M059J (cell line): ENCODE measurements around the gene NFIX. TPM values are rescaled to one million over a fixed set of nuclear protein-coding genes. Genes with fewer than 3 reads are reported as not detected.

Source experiments
- DNase-seq: peaks from one replicate; pipeline ENCODE4 v3.0.0-alpha.2; 2012; ENCODE audit warnings: low read depth
- total RNA-seq: library from RNA; depleted of rRNA; stranded (reverse); fragments of >200 nt; shearing (Covaris generic); gene quantifications from 2 replicates; pipeline ENCODE4 v1.2.3, GENCODE V29; 2014

The NFIX gene
- total RNA-seq, 1 experiment from 2014 or later = 52.0 TPM

- no peak for DNase-seq
Observed at GRCh38 chr19:13102666-13103580, 107.6 kb downstream of the NFIX start, which contains the start of gene LYL1. Gene LYL1, minus strand, starts transcription at chr19:13102858. Its CDS starts 1,687 bp downstream, at chr19:13101171.

DNA sequence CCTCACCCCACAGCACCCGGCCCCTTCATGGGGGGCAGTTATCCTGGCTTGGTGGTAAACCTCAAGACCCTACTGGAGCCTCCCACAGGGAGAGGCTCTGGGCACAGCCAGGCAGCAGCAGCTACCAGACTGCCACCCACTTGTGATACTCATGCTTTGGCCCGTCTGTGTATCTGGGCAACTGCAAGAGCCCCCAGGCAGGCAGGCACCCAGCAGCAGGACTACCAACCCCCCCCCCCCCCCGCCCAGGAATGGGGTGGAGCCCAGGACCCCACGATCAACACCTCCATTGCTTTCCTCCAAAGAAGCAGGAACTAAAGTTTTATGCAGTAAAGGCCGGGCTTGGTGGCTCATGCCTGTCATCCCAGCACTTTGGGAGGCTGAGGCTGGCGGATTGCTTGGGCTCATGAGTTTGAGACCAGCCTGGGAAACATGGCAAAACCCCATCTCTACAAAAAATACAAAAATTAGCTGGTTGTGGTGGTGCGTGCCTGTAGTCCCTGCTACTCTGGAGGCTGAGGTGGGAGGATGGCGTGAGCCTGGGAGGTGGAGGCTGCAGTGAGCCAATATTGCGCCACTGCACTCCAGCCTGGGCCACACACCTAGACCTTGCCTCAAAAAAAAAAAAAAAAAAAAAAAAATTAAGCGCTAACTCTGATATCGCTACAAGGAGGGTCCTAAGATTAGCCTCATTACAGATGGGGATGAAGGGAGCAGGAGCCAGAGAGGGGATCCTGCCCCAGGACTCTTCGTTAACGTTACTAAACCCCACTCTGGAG is 108.5 kb downstream of the NFIX start:
- no peak for DNase-seq

DNA sequence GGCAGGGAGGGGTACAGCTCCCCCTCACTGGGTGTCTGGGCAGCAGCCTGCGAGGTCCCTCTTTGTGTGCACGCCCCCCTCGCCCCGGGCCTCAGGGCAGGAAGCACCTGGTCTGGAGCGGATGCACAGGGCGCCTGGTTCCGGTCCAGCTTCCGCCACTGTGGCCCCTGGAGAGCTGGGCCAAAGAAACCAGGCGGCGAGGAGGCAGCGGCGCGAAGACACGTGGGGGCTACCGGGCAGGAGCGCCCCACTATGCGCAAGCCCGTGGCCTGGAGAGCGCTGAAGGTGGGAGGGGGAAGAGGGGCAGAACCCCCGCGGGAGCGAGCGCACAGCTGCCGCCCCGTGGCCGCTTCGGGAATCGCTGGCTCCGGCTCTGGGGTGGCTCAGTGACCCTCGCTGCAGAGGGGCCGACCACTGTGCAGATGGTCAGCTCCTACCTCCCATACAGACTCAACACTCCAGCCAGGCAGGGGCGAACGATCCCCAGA is 109.1 kb downstream of the NFIX start:
- DNase-seq = no peak

GRCh38 chr19:13104848-13105711 is 109.8 kb downstream of the NFIX start:
- no peak for DNase-seq

- DNase-seq = no peak
Observed at GRCh38 chr19:13109361-13110098, 114.3 kb downstream of the NFIX start.

GRCh38 chr19:13110099-13110610 is 114.9 kb downstream of the NFIX start:
- DNase-seq = no peak

DNA sequence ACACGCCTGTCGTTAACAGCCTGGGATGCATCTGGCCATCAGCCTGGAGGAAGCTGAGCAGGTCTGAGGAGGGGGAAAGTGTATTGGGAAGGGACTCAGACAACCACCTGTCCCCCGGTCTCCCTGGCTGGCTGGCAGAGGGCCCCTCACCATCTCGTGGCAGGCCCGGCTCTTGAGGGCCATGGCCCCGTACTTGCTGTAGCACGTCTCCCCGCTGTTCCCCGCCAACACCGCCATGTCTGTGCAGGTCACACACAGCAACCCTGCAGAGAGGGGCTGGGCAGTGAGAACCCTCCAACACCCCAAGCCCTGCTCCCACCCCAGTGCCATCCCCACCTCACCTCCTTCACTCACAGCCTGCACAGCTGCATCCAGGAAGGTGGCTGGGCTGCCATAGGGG is 117.3 kb downstream of the NFIX start:
- no peak for DNase-seq

- no peak for DNase-seq
Observed at GRCh38 chr19:13115936-13116281, 120.6 kb downstream of the NFIX start.

GRCh38 chr19:13116282-13117175 is 121.3 kb downstream of the NFIX start, which contains the start of gene TRMT1:
Gene TRMT1, minus strand, starts transcription at chr19:13116740. Its CDS starts 341 bp downstream, at chr19:13116399.
- peak; percentile 96 for DNase-seq

DNA sequence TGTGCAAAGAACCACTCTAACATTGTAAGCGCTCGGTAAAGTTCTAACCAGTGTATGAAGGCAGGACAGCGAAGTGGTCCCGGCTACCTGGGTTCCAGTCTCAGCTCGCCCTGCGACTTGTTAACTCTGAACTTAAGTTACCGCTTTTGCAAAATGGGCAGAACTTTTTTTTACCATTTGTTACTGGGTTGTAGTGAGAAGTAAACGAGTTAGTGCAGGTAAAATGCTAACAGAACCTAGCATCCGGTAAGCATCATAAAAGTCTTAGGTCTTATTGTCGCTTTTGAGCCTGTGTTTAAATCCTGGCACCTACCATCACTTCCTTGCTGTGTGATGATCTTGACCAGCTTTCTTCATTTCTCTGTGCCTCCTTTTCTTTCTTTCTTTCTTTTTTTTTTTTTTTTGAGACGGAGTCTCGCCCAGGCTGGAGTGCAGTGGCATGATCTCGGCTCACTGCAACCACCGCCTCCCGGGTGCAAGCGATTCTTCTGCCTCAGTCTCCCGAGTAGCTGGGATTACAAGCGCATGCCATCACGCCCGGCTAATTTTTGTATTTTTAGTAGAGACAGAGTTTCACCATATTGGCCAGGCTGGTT is 122.0 kb downstream of the NFIX start:
- DNase-seq = no peak

DNA sequence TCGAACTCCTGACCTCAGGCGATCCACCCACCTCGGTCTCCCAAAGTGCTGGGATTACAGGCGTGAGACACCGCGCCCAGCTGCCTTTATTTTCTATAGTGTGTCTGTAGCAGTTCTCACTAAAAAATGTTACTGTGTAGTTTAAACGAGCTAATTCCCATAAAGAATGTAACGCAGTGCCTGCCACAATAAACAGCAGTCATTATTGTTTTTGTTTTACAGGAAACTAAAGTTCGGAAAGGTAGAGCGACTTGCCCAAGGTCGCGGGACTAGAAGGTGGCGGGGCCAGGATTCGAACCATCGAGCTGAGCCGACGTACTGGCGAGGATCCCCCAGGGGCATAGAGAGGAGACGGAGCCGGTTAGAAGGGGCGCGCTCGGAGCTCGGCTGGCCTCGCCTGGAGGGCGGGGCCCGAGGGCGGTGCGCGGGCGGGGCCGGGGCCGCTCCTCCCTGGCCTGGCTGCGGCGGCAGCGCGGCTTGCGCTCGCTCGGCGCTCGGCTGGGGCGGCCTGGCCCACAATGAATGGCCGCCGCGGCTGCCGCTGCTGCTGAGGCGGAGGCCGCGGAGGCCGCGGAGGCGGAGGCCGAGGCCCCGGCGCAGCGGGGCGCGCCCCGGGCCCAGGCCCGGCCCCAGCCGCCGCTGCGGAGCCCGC is 122.6 kb downstream of the NFIX start, which contains the start of gene NACC1:
Gene NACC1 (plus strand): TSS at position 493 of the 652 bp plus-strand sequence. CDS start 16,944 bp downstream, outside the sequence.
- peak; percentile 89 for DNase-seq

DNA sequence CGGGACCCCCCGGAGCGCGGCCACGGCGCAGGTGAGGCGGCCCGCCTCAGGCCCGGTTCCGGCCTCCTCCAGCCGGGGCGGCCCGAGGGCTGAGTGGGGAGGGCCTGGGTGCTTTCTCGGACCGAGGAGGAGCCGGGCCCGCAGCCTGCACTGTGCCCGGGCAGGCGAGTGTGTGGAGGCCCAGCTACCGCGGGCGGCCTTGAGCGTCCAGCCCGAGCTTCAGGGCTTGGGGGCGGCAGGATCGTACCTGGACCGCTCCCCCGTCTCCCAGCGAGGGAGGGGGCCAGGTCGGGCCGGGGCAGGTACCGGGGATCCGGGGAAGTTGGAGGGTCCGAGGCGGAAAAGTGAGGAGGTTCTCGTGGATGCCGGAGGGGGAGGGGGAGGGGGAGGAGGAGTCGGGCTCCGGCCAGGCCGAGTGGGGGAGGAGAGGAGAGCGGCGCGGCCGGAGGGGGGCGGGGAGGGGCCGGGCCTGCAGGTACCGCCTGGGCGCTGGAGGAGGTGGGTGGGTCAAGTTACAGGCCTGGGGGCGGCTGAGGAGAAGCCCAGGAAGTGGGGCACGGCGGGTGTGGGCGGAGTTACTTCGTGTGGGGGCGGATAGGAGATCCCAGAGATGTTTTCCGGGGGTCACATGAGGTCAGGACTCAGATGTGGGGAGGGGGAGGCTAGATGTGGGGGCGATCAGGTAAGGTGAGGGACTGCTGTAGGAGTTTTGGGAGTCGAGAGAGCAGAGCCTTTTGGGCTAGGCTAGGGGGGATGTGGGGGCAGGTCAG is 123.3 kb downstream of the NFIX start:
- DNase-seq = peak; percentile 59

DNA sequence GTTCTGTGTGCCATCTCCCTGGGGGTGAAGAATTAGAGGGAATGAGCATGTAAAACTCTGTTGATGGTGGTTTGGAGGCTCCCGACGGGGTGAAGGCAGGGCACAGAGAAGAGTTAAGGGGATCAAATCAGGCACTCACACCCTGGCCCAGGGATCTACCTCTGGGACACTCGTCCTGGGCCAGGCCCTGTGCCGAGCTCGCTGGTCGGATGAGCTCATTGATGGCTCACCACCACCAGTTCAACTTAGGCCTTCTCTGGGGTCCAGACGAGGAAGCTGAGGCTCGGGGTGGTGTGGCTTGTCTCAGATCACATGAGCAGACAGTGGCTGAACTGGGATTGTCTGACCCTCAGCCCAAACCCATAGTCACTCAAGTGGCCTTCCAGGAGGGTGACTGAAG is 124.4 kb downstream of the NFIX start:
- no peak for DNase-seq

DNA sequence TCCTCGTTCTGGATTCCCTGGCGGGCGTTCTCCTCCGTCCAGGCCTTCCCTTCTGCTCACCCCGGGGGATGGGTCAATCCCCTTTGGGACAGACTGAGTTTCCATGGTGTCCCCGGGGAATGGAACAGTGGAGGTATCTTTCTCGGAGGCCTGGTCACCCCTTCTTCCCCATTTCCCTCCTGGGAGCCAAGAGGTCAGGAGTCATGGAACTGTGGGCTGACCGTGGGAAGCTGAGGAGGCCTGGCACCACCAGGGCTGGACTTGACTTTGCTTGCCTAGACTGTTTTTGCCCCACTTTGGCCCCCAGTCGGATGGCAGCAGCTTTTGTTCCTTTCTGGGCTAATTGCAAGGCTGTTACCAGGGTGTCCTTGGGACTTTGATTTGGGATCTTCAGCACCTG is 124.8 kb downstream of the NFIX start:
- no peak for DNase-seq

- DNase-seq = no peak
Observed at GRCh38 chr19:13120817-13121216, 125.5 kb downstream of the NFIX start.

- DNase-seq = no peak
Observed at GRCh38 chr19:13121551-13122274, 126.4 kb downstream of the NFIX start.

DNA sequence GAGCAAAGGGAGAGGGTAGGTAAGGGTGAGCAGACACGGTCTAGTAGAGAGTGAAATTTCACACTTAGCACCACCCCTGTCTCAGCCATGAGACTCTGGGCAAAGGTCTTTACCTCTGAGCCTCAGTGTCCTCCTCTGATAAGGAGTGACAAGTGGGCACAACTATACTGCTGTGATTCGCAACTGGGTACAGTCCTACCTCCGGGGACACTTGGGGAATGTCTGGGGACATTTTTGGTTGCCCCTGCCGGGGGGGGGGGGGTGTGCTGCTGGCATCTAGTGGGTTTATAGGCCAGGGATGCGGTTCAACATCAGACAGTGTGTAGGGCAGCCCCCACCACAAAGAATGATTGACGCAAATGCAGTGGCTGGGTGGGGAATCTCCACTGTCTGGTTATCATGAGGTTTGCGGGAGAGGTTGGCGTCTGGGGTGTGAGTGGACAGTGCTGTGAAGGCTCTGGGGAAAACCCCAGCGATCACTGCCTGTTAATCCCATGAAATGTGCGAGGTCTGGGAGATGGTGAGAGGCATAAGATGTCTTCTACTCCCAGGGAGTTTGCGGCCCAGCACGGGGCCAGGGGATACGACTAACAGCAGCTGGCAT is 127.1 kb downstream of the NFIX start:
- DNase-seq = no peak
